Smooth muscle cell (in vitro differentiated cells): ENCODE data around the gene HLF. TPM values are rescaled to one million over a fixed set of nuclear protein-coding genes. Genes with fewer than 3 reads are reported as not detected.

Source experiments
- DNase-seq: peaks from one replicate; lab custom pipeline; 2025; ENCODE audit not compliant: unreplicated experiment; lab: John Stamatoyannopoulos, UW
- H2AFZ ChIP-seq: fragments of 200-600 bp; sonication (generic); 2 replicates; pipeline ENCODE4 v1.6.0; 2016; ENCODE audit warnings: antibody characterized with exemption, low read depth, mild to moderate bottlenecking
- H3F3A ChIP-seq: fragments of 200-600 bp; sonication (generic); 2 replicates; pipeline ENCODE4 v1.6.0; 2017; ENCODE audit warnings: antibody characterized with exemption, low read depth
- H3K27ac ChIP-seq: fragments of 200-600 bp; sonication (generic); 2 replicates; pipeline ENCODE4 v1.5.1; 2016; ENCODE audit warnings: low read depth, mild to moderate bottlenecking
- H3K27me3 ChIP-seq: fragments of 200-600 bp; sonication (generic); 2 replicates; pipeline ENCODE4 v1.6.1; 2016; ENCODE audit warnings: low read depth, mild to moderate bottlenecking
- H3K36me3 ChIP-seq: fragments of 200-600 bp; sonication (generic); 2 replicates; pipeline ENCODE4 v1.5.1; 2016; ENCODE audit warnings: low read depth
- H3K4me1 ChIP-seq: fragments of 200-600 bp; sonication (generic); 2 replicates; pipeline ENCODE4 v1.5.1; 2016; ENCODE audit warnings: low read depth
- H3K4me2 ChIP-seq: fragments of 200-600 bp; sonication (generic); 2 replicates; pipeline ENCODE4 v1.6.0; 2016; ENCODE audit warnings: mild to moderate bottlenecking
- H3K4me3 ChIP-seq: fragments of 200-600 bp; sonication (generic); 2 replicates; pipeline ENCODE4 v1.5.1; 2016; ENCODE audit warnings: mild to moderate bottlenecking
- H3K79me2 ChIP-seq: fragments of 200-600 bp; sonication (generic); 2 replicates; pipeline ENCODE4 v1.6.0; 2016; ENCODE audit warnings: low read depth, mild to moderate bottlenecking
- H3K9ac ChIP-seq: fragments of 200-600 bp; sonication (generic); 2 replicates; pipeline ENCODE4 v1.6.0; 2016; ENCODE audit warnings: low read depth
- H3K9me3 ChIP-seq: fragments of 200-600 bp; sonication (generic); replicated peaks from 2 replicates; pipeline ENCODE4 v1.5.1; 2016; ENCODE audit warnings: low read depth
- H4K20me1 ChIP-seq: fragments of 200-600 bp; sonication (generic); 2 replicates; pipeline ENCODE4 v1.6.0; 2016; ENCODE audit warnings: low read depth
- WGBS: methylation state at CpG from one replicate; pipeline ENCODE4 v1.1.7; 2016; ENCODE audit warnings: low lambda C conversion rate; 5-methylcytosine and 5-hydroxymethylcytosine counted together
- polyA plus RNA-seq: library from polyadenylated mRNA; unstranded; fragments of >200 nt; fragmentation: Nextera tagmentation; extraction: Ambion mirVana; gene quantifications from 2 replicates; pipeline ENCODE4 v1.2.1, GENCODE V29; 2016
- total RNA-seq: library from RNA; depleted of rRNA; stranded (reverse); fragments of >200 nt; gene quantifications from 2 replicates; pipeline ENCODE4 v1.2.3, GENCODE V29; 2014
- TF ChIP-seq, protein P1 (sequence below): fragments of 200-600 bp; sonication (generic); IDR thresholded peaks from 2 replicates; pipeline ENCODE4 v1.5.1; 2017; ENCODE audit warnings: borderline replicate concordance, mild to moderate bottlenecking, antibody characterized with exemption; ENCODE audit not compliant: insufficient read depth, poor library complexity, severe bottlenecking

Gene HLF
- total and polyA plus RNA-seq, 2 experiments from 2014 or later: 0.19 TPM; not detected in 1

DNA sequence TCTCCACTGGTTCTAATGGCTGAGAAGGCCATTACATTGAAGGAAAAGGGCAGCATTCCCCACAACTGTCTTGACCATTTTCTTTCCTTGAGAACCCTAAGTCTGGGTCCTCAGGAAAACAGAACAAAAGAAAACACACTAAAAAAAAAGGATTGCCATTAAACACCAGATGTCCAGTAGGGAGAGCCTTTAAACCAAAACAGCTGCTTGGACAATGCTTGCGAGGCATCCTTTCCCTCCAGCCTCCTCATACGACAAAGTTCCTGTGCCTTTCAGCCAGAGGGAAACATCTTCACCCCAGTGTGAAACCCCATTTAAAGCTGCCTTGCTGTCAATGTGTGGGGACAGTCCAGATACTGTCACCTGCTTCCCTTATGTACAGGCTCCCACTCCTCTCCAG, 82.6 kb downstream of the HLF start:
- no peaks in the 10 kb centered on the region for H3F3A ChIP-seq
- TF ChIP-seq, protein P1, sequence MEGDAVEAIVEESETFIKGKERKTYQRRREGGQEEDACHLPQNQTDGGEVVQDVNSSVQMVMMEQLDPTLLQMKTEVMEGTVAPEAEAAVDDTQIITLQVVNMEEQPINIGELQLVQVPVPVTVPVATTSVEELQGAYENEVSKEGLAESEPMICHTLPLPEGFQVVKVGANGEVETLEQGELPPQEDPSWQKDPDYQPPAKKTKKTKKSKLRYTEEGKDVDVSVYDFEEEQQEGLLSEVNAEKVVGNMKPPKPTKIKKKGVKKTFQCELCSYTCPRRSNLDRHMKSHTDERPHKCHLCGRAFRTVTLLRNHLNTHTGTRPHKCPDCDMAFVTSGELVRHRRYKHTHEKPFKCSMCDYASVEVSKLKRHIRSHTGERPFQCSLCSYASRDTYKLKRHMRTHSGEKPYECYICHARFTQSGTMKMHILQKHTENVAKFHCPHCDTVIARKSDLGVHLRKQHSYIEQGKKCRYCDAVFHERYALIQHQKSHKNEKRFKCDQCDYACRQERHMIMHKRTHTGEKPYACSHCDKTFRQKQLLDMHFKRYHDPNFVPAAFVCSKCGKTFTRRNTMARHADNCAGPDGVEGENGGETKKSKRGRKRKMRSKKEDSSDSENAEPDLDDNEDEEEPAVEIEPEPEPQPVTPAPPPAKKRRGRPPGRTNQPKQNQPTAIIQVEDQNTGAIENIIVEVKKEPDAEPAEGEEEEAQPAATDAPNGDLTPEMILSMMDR: no peak
- H2AFZ ChIP-seq: no peak overlapping the region
- H3K27ac ChIP-seq: no peak overlapping the region
- no peak for DNase-seq
- WGBS: 80% methylated on average over 2 of the region's 2 CpGs
- no peaks in the 10 kb centered on the region for H3K79me2 ChIP-seq
- H3K4me3 ChIP-seq: no peak overlapping the region
- no peaks in the 10 kb centered on the region for H3K36me3 ChIP-seq
- no peaks in the 10 kb centered on the region for H3K4me1 ChIP-seq
- H4K20me1 ChIP-seq: no peaks in the 10 kb centered on the region
- H3K9me3 ChIP-seq: no peaks in the 10 kb centered on the region
- no peak overlapping the region for H3K9ac ChIP-seq
- no peak overlapping the region for H3K4me2 ChIP-seq
- H3K27me3 ChIP-seq: no peaks in the 10 kb centered on the region

DNA sequence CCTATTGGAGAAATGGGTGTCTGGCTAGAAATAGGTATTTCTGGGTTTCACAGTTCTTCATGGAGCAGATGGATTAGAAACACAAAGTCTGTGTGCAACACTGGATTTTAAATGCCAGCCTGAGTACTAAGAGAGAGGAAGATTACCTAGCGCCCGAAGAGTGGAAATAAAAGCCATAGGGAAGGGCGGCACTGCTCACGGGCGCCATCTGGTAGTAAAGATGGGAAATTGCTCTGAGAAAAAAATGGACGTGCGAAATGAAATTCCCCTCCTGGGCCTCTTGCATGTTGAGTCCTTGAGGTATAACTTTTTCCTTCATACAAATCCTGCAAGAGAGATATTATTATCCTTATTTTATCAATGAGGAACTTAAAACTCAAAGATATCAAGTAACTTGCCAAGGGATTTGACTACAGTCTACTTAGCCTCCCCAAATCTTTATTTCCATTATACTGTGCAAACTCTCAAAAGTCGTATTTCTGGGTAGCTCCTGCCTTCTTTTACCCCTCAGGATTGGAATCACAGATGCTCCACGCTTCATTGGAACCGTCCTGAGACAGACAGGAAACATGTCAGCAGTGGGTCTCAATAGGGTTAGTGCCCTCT, 84.1 kb downstream of the HLF start:
- Histone ChIP-seq H3K4me1 (no peaks in the 10 kb centered on the region), H3F3A (no peaks in the 10 kb centered on the region), H3K9me3 (no peaks in the 10 kb centered on the region), H3K9ac (no peak overlapping the region), H3K79me2 (no peaks in the 10 kb centered on the region), H3K4me3 (no peak overlapping the region), H2AFZ (no peak overlapping the region), H3K27ac (no peak overlapping the region), H3K4me2 (no peak overlapping the region), H3K27me3 (no peaks in the 10 kb centered on the region), H3K36me3 (no peaks in the 10 kb centered on the region), H4K20me1 (no peaks in the 10 kb centered on the region)
- WGBS: 22% methylated on average over 10 of the region's 10 CpGs
- TF ChIP-seq, protein P1: peak; percentile 83
- no peak for DNase-seq

DNA sequence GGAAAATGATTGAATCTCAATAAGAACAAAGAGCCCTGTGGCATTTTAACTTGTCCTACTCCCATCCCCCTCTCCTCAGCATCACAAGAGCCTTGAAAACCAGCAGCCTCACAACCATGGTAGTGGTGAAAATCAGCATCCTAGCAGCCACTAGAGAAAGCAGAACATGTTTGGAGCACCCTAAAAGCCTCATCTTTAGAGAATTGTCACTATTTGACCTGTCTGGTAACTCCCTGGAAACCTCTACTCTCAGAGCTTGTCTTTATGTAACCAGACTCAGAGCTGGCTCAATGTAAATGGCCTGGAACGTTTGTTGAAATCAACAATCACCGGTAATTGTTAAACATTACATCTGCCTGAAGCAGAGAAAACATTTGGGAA, 86.1 kb downstream of the HLF start:
- H3K4me2 ChIP-seq: no peak overlapping the region
- 26% methylated on average over 2 of the region's 2 CpGs for WGBS
- no peak overlapping the region for H2AFZ ChIP-seq
- TF ChIP-seq, protein P1: no peak
- H3K36me3 ChIP-seq: no peaks in the 10 kb centered on the region
- no peaks in the 10 kb centered on the region for H3K27me3 ChIP-seq
- no peaks in the 10 kb centered on the region for H3K9me3 ChIP-seq
- H3K4me1 ChIP-seq: no peaks in the 10 kb centered on the region
- no peak overlapping the region for H3K4me3 ChIP-seq
- no peaks in the 10 kb centered on the region for H4K20me1 ChIP-seq
- H3K79me2 ChIP-seq: no peaks in the 10 kb centered on the region
- no peaks in the 10 kb centered on the region for H3F3A ChIP-seq
- H3K9ac ChIP-seq: no peak overlapping the region
- no peak overlapping the region for H3K27ac ChIP-seq
- DNase-seq: no peak

DNA sequence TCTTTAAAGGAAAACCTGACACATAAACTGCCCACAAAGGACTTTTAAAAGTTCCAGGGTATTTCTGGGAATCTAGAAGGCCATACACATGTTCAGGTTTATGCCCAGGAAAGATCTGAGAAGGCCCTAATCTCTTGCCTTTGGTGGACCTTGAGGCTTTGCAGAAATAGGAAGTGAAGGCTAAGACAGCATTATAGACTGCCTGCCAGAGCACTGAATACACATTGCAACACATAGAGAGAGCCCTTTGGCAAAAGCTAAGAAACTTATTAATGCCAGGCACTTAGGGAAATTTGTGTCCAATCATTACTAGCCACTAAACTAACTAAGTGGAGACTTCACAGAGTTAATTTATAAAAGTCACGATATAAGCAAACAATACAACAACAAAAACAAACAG, 86.5 kb downstream of the HLF start:
- H3K79me2 ChIP-seq: no peaks in the 10 kb centered on the region
- H3K9me3 ChIP-seq: no peaks in the 10 kb centered on the region
- no peak overlapping the region for H3K4me2 ChIP-seq
- TF ChIP-seq, protein P1: no peak
- H3K4me3 ChIP-seq: no peak overlapping the region
- no peak overlapping the region for H3K27ac ChIP-seq
- H3K27me3 ChIP-seq: no peaks in the 10 kb centered on the region
- H3K9ac ChIP-seq: no peak overlapping the region
- 89% methylated on average over 1 of the region's 1 CpG for WGBS
- no peaks in the 10 kb centered on the region for H3K36me3 ChIP-seq
- DNase-seq: no peak
- H4K20me1 ChIP-seq: no peaks in the 10 kb centered on the region
- no peaks in the 10 kb centered on the region for H3K4me1 ChIP-seq
- H3F3A ChIP-seq: no peaks in the 10 kb centered on the region
- no peak overlapping the region for H2AFZ ChIP-seq
